Activated T-helper 1 cell treated with anti-CD3 and anti-CD28 coated beads, Interleukin-12 subunit alpha, Interleukin-12 subunit beta, Interleukin-2, Interleukin-4 antibody, amounts not matched to agents 30 ng/mL and 10 ng/mL and 1 ng/mL, durations not matched to agents 14 hours and 24 hours and 36 hours (primary cell): Measurements from ENCODE around the gene PALM. TPM values are rescaled to one million over a fixed set of nuclear protein-coding genes. Genes with fewer than 3 reads are reported as not detected.

ENCODE experiments used
- DNase-seq: peaks from one replicate; pipeline ENCODE4 v3.0.0; 2021; ENCODE audit warnings: low spot score
- H3K27ac Mint-ChIP-seq: one replicate; pipeline ENCODE4 v1.8.0; 2021; ENCODE audit warnings: mild to moderate bottlenecking, mixed read lengths
- H3K27me3 Mint-ChIP-seq: one replicate; pipeline ENCODE4 v1.8.0; 2022; ENCODE audit warnings: mild to moderate bottlenecking, moderate library complexity, mixed read lengths; ENCODE audit not compliant: insufficient read depth
- H3K36me3 Mint-ChIP-seq: one replicate; pipeline ENCODE4 v1.8.0; 2021; ENCODE audit warnings: low read depth, mixed read lengths
- H3K4me1 Mint-ChIP-seq: one replicate; pipeline ENCODE4 v1.8.0; 2021; ENCODE audit warnings: low read depth, mixed read lengths
- H3K4me3 Mint-ChIP-seq: one replicate; pipeline ENCODE4 v1.8.0; 2021; ENCODE audit warnings: mild to moderate bottlenecking, moderate library complexity, mixed read lengths
- H3K9me3 Mint-ChIP-seq: one replicate; pipeline ENCODE4 v1.8.0; 2021; ENCODE audit warnings: mixed read lengths
- intact Hi-C: fragments of 100-400 bp; cut with micrococcal nuclease; formaldehyde crosslinking; loops from one replicate; pipeline ENCODE4 v1.15.1; 2024
- total RNA-seq: library from RNA; stranded (reverse); gene quantifications from 2 replicates; pipeline ENCODE4 v1.2.3, GENCODE V29; 2022

The PALM gene
- total RNA-seq, 1 donor from 2014 or later: 0.18 TPM

- Mint-ChIP-seq H3K27me3 (peaks cover 17% of the 10 kb centered on the region), H3K9me3 (no peaks in the 10 kb centered on the region), H3K4me1 (no peaks in the 10 kb centered on the region), H3K36me3 (no peaks in the 10 kb centered on the region), H3K27ac (no peak overlapping the region), H3K4me3 (no peak overlapping the region)
- no peak for DNase-seq
- intact Hi-C loops: no loop called here
These were observed 34.2 kb upstream of the PALM start for GRCh38 chr19:674282-675151.

- intact Hi-C loops: no loop called here
- H3K27me3 Mint-ChIP-seq: peaks cover 13% of the 10 kb centered on the region
- no peak overlapping the region for H3K27ac Mint-ChIP-seq
- H3K4me1 Mint-ChIP-seq: no peaks in the 10 kb centered on the region
- DNase-seq: no peak
- no peak overlapping the region for H3K4me3 Mint-ChIP-seq
- H3K36me3 Mint-ChIP-seq: no peaks in the 10 kb centered on the region
- H3K9me3 Mint-ChIP-seq: no peaks in the 10 kb centered on the region
These were observed 32.8 kb upstream of the PALM start for GRCh38 chr19:676007-676338.

GRCh38 chr19:676339-677105, 32.2 kb upstream of the PALM start, which contains the start of gene FSTL3:
Gene FSTL3, plus strand, starts transcription at chr19:676392. Its CDS starts 32 bp downstream, at chr19:676424.
- DNase-seq: no peak
- H3K4me3 Mint-ChIP-seq: no peak within 1 kb of the TSS
- H3K36me3 Mint-ChIP-seq: no peaks in the 10 kb centered on the region
- no peaks in the 10 kb centered on the region for H3K9me3 Mint-ChIP-seq
- peaks cover 13% of the 10 kb centered on the region for H3K27me3 Mint-ChIP-seq
- no peaks in the 10 kb centered on the region for H3K4me1 Mint-ChIP-seq
- no peak within 1 kb of the TSS for H3K27ac Mint-ChIP-seq
- intact Hi-C loops: no loop called here

- intact Hi-C loops: no loop called here
- Mint-ChIP-seq H3K27ac (no peak overlapping the region), H3K36me3 (no peaks in the 10 kb centered on the region), H3K4me3 (no peak overlapping the region), H3K4me1 (no peaks in the 10 kb centered on the region), H3K9me3 (no peaks in the 10 kb centered on the region), H3K27me3 (peaks cover 12% of the 10 kb centered on the region)
- no peak for DNase-seq
These were observed 31.5 kb upstream of the PALM start for GRCh38 chr19:677201-677600.

- H3K4me3 Mint-ChIP-seq: peak overlapping the region; percentile 33
- no peak overlapping the region for H3K27ac Mint-ChIP-seq
- no peaks in the 10 kb centered on the region for H3K4me1 Mint-ChIP-seq
- peaks cover 12% of the 10 kb centered on the region for H3K27me3 Mint-ChIP-seq
- no peak for DNase-seq
- H3K36me3 Mint-ChIP-seq: no peaks in the 10 kb centered on the region
- H3K9me3 Mint-ChIP-seq: no peaks in the 10 kb centered on the region
- intact Hi-C loops: no loop called here
These were observed 30.9 kb upstream of the PALM start for GRCh38 chr19:677601-678436.

- no peak for DNase-seq
- Mint-ChIP-seq H3K36me3 (no peaks in the 10 kb centered on the region), H3K4me1 (no peaks in the 10 kb centered on the region), H3K4me3 (peak overlapping the region; percentile 79), H3K27ac (no peak overlapping the region), H3K9me3 (no peaks in the 10 kb centered on the region), H3K27me3 (peaks cover 12% of the 10 kb centered on the region)
- intact Hi-C loops: no loop called here
These were observed 29.8 kb upstream of the PALM start for GRCh38 chr19:678791-679388.

GRCh38 chr19:679418-680286, 29.1 kb upstream of the PALM start:
- no peaks in the 10 kb centered on the region for H3K4me1 Mint-ChIP-seq
- peak overlapping the region; percentile 79 for H3K4me3 Mint-ChIP-seq
- H3K27ac Mint-ChIP-seq: peak overlapping the region; percentile 52
- no peak for DNase-seq
- no peaks in the 10 kb centered on the region for H3K9me3 Mint-ChIP-seq
- intact Hi-C loops: loop anchor here (1.0 to 10.0 kb wide), 10 partner anchors 16 to 565 kb away; partner anchors contain the start of genes ATP5F1D, CDC34, MIDN and POLRMT
- no peaks in the 10 kb centered on the region for H3K36me3 Mint-ChIP-seq
- H3K27me3 Mint-ChIP-seq: peaks cover 12% of the 10 kb centered on the region

GRCh38 chr19:680287-681028, 28.3 kb upstream of the PALM start:
- peak overlapping the region; percentile 86 for H3K4me3 Mint-ChIP-seq
- H3K4me1 Mint-ChIP-seq: no peaks in the 10 kb centered on the region
- H3K27ac Mint-ChIP-seq: peak overlapping the region; percentile 99
- no peaks in the 10 kb centered on the region for H3K9me3 Mint-ChIP-seq
- peaks cover 5% of the 10 kb centered on the region for H3K27me3 Mint-ChIP-seq
- intact Hi-C loops: loop anchor here (1.0 to 10.0 kb wide), 10 partner anchors 17 to 564 kb away; partner anchors contain the start of genes ATP5F1D, CDC34, MIDN and POLRMT
- peak; percentile 95 for DNase-seq
- no peaks in the 10 kb centered on the region for H3K36me3 Mint-ChIP-seq

GRCh38 chr19:681029-682019, 27.4 kb upstream of the PALM start:
- intact Hi-C loops: loop anchor here (2.0 to 10.0 kb wide), 3 partner anchors 51 to 563 kb away; partner anchors contain the start of genes ATP5F1D and MIDN
- Mint-ChIP-seq H3K27me3 (peaks cover 3% of the 10 kb centered on the region), H3K27ac (peak overlapping the region; percentile 99), H3K4me1 (no peaks in the 10 kb centered on the region), H3K9me3 (no peaks in the 10 kb centered on the region), H3K36me3 (no peaks in the 10 kb centered on the region), H3K4me3 (peak overlapping the region; percentile 86)
- DNase-seq: no peak

GRCh38 chr19:682678-683320, 25.9 kb upstream of the PALM start:
- no peaks in the 10 kb centered on the region for H3K4me1 Mint-ChIP-seq
- DNase-seq: no peak
- intact Hi-C loops: loop anchor here (5.0 to 10.0 kb wide), 2 partner anchors 50 to 562 kb away; partner anchors contain the start of genes ATP5F1D and MIDN
- no peaks in the 10 kb centered on the region for H3K9me3 Mint-ChIP-seq
- no peak overlapping the region for H3K4me3 Mint-ChIP-seq
- H3K27ac Mint-ChIP-seq: no peak overlapping the region
- no peaks in the 10 kb centered on the region for H3K36me3 Mint-ChIP-seq
- no peaks in the 10 kb centered on the region for H3K27me3 Mint-ChIP-seq
